IMR-90 (cell line): Measurements from ENCODE around the gene PAM. TPM values are rescaled to one million over a fixed set of nuclear protein-coding genes. Genes with fewer than 3 reads are reported as not detected.

Experiments
- ATAC-seq: fragments of 200-7000 bp; cut with Tn5 transposase; 2 replicates; pipeline ENCODE4 v1.9.1; 2020; ENCODE audit warnings: low read depth, mild to moderate bottlenecking, moderate library complexity
- BruUV-seq: library from RNA; stranded (reverse); fragments of 400-500 nt; replicated peaks from 2 replicates; lab custom pipeline; 2021; lab: Mats Ljungman, UMichigan
- CTCF ChIA-PET: fragments of 300-600 bp; formaldehyde crosslinking; extraction: SDS; loops from one replicate; lab custom pipeline; 2021; ENCODE audit warnings: antibody characterized with exemption; lab: Yijun Ruan, JAX
- POLR2A ChIA-PET: fragments of 300-600 bp; sonication (Branson Sonifier 250); formaldehyde crosslinking; loops from one replicate; lab custom pipeline; 2022; ENCODE audit warnings: antibody characterized with exemption; ENCODE audit not compliant: unreplicated experiment; lab: Charles Lee
- DNase-seq: peaks from one replicate; pipeline ENCODE4 v3.0.0; 2013
- H2AFZ ChIP-seq: replicated peaks from 2 replicates; pipeline ENCODE3; 2013; ENCODE audit warnings: low read length, mild to moderate bottlenecking; ENCODE audit not compliant: poor library complexity
- H2AK5ac ChIP-seq: 2 replicates; pipeline ENCODE4 v1.6.1; 2013; ENCODE audit warnings: low read depth, low read length, inconsistent platforms
- H2AK9ac ChIP-seq: replicated peaks from 2 replicates; pipeline ENCODE3; 2013; ENCODE audit warnings: mild to moderate bottlenecking, low read depth, low read length, moderate library complexity; ENCODE audit not compliant: poor library complexity
- H2BK120ac ChIP-seq: 2 replicates; pipeline ENCODE4 v1.6.1; 2013; ENCODE audit warnings: low read depth, low read length, inconsistent platforms
- H2BK15ac ChIP-seq: 3 replicates; pipeline ENCODE4 v1.6.1; 2013; ENCODE audit warnings: low read depth, low read length, inconsistent platforms
- H2BK20ac ChIP-seq: 2 replicates; pipeline ENCODE4 v1.6.1; 2013; ENCODE audit warnings: low read depth, mild to moderate bottlenecking, inconsistent platforms, low read length, moderate library complexity
- H2BK5ac ChIP-seq: 2 replicates; pipeline ENCODE4 v1.6.1; 2013; ENCODE audit warnings: mild to moderate bottlenecking, low read depth, low read length, inconsistent platforms; ENCODE audit not compliant: poor library complexity, severe bottlenecking
- H3K14ac ChIP-seq: replicated peaks from 2 replicates; pipeline ENCODE4 v1.6.1; 2013; ENCODE audit warnings: low read depth, low read length, inconsistent platforms
- H3K18ac ChIP-seq: 2 replicates; pipeline ENCODE4 v1.6.1; 2013; ENCODE audit warnings: low read depth, low read length, control low read depth
- H3K23ac ChIP-seq: 2 replicates; pipeline ENCODE4 v1.6.1; 2013; ENCODE audit warnings: low read depth, low read length, inconsistent platforms
- H3K27ac ChIP-seq: 2 replicates; pipeline ENCODE4 v1.5.1; 2013; ENCODE audit warnings: mild to moderate bottlenecking, control low read depth, low read length; ENCODE audit not compliant: insufficient read depth
- H3K27me3 ChIP-seq: 2 replicates; pipeline ENCODE4 v1.6.1; 2013; ENCODE audit warnings: low read length; ENCODE audit not compliant: control insufficient read depth, insufficient read depth
- H3K36me3 ChIP-seq: 2 replicates; pipeline ENCODE4 v1.6.1; 2013; ENCODE audit warnings: low read length, mixed read lengths; ENCODE audit not compliant: control insufficient read depth, insufficient read depth
- H3K4ac ChIP-seq: 2 replicates; pipeline ENCODE4 v1.6.1; 2013; ENCODE audit warnings: low read depth, low read length, inconsistent platforms
- H3K4me1 ChIP-seq: 2 replicates; pipeline ENCODE4 v1.6.1; 2013; ENCODE audit warnings: low read length, mixed read lengths; ENCODE audit not compliant: control insufficient read depth, insufficient read depth
- H3K4me2 ChIP-seq: 2 replicates; pipeline ENCODE4 v1.6.1; 2013; ENCODE audit warnings: low read depth, mild to moderate bottlenecking, control low read depth, low read length, moderate library complexity
- H3K4me3 ChIP-seq: 2 replicates; pipeline ENCODE4 v1.5.1; 2013; ENCODE audit warnings: low read depth, mild to moderate bottlenecking, control low read depth, low read length, moderate library complexity; ENCODE audit not compliant: insufficient read depth
- H3K56ac ChIP-seq: 2 replicates; pipeline ENCODE4 v1.6.1; 2013; ENCODE audit warnings: low read length, inconsistent platforms; ENCODE audit not compliant: insufficient read depth; ENCODE audit errors: extremely low read depth
- H3K79me1 ChIP-seq, 2 experiments: 2 replicates each; pipeline ENCODE4 v1.6.1; 2013; ENCODE audit warnings: low read length in 2 of 2, inconsistent platforms in 1 of 2, low read depth in 1 of 2
- H3K9ac ChIP-seq: 2 replicates; pipeline ENCODE4 v1.6.1; 2013; ENCODE audit warnings: low read depth, low read length, control low read depth
- H3K9me1 ChIP-seq: 2 replicates; pipeline ENCODE4 v1.6.1; 2013; ENCODE audit warnings: low read length, inconsistent platforms; ENCODE audit not compliant: insufficient read depth
- H3K9me3 ChIP-seq: 2 replicates; pipeline ENCODE4 v1.6.1; 2013; ENCODE audit warnings: low read length; ENCODE audit not compliant: control insufficient read depth, insufficient read depth
- H4K20me1 ChIP-seq: 2 replicates; pipeline ENCODE4 v1.6.1; 2013; ENCODE audit warnings: low read length, inconsistent platforms; ENCODE audit not compliant: insufficient read depth
- H4K5ac ChIP-seq: 2 replicates; pipeline ENCODE4 v1.6.1; 2013; ENCODE audit warnings: mild to moderate bottlenecking, low read depth, low read length, control low read depth
- H4K8ac ChIP-seq, 2 experiments: 2 replicates each; pipeline ENCODE4 v1.6.1; 2013; ENCODE audit warnings: low read depth in 2 of 2, low read length in 2 of 2, control low read depth in 1 of 2, inconsistent platforms in 1 of 2
- H4K91ac ChIP-seq: 2 replicates; pipeline ENCODE4 v1.6.1; 2013; ENCODE audit warnings: low read depth, low read length, inconsistent platforms; ENCODE audit not compliant: insufficient read depth
- BHLHE40 ChIP-seq: fragments of 150-350 bp; IDR thresholded peaks from 2 replicates; pipeline ENCODE4 v1.6.1; 2016; ENCODE audit warnings: mild to moderate bottlenecking, low read depth, low read length
- CEBPB ChIP-seq: IDR thresholded peaks from 2 replicates; pipeline ENCODE4 v1.6.1; 2012; ENCODE audit warnings: low read depth, low read length, improper control_type of control experiment
- CHD1 ChIP-seq: IDR thresholded peaks from 2 replicates; pipeline ENCODE4 v1.6.1; 2012; ENCODE audit warnings: low read depth, low read length, improper control_type of control experiment
- CTCF ChIP-seq: conservative IDR thresholded peaks from 2 replicates; pipeline ENCODE4 v1.5.1; 2012; ENCODE audit warnings: mild to moderate bottlenecking, low read depth, low read length, improper control_type of control experiment
- ELK1 ChIP-seq: fragments of 150-350 bp; IDR thresholded peaks from 2 replicates; pipeline ENCODE4 v1.6.1; 2016; ENCODE audit warnings: low read depth, mild to moderate bottlenecking, low read length, moderate library complexity, borderline replicate concordance
- FOS ChIP-seq: fragments of 150-350 bp; IDR thresholded peaks from 2 replicates; pipeline ENCODE4 v1.6.1; 2016; ENCODE audit warnings: low read depth, low read length
- MAFK ChIP-seq: IDR thresholded peaks from 2 replicates; pipeline ENCODE4 v1.6.1; 2012; ENCODE audit warnings: low read depth, low read length, improper control_type of control experiment
- MAZ ChIP-seq: IDR thresholded peaks from 2 replicates; pipeline ENCODE4 v1.6.1; 2012; ENCODE audit warnings: low read depth, mild to moderate bottlenecking, low read length, improper control_type of control experiment, moderate library complexity, borderline replicate concordance
- MXI1 ChIP-seq: IDR thresholded peaks from 2 replicates; pipeline ENCODE4 v1.6.1; 2012; ENCODE audit warnings: low read depth, mild to moderate bottlenecking, low read length, moderate library complexity, borderline replicate concordance
- NFE2L2 ChIP-seq: fragments of 150-350 bp; IDR thresholded peaks from 2 replicates; pipeline ENCODE4 v1.6.1; 2016; ENCODE audit warnings: low read depth, mild to moderate bottlenecking, low read length
- POLR2A ChIP-seq: IDR thresholded peaks from 2 replicates; pipeline ENCODE4 v1.6.1; 2012; ENCODE audit warnings: mild to moderate bottlenecking, low read depth, low read length
- RAD21 ChIP-seq: IDR thresholded peaks from 2 replicates; pipeline ENCODE4 v1.6.1; 2012; ENCODE audit warnings: low read length, improper control_type of control experiment
- RCOR1 ChIP-seq: IDR thresholded peaks from 2 replicates; pipeline ENCODE4 v1.6.1; 2012; ENCODE audit warnings: mild to moderate bottlenecking, low read length, improper control_type of control experiment; ENCODE audit not compliant: insufficient replicate concordance
- RFX5 ChIP-seq: IDR thresholded peaks from 2 replicates; pipeline ENCODE4 v1.8.0; 2012; ENCODE audit warnings: low read depth, mild to moderate bottlenecking, low read length, moderate library complexity
- SMC3 ChIP-seq: fragments of 150-350 bp; IDR thresholded peaks from 2 replicates; pipeline ENCODE4 v1.6.1; 2016; ENCODE audit warnings: low read depth, mild to moderate bottlenecking, antibody characterized with exemption, low read length, moderate library complexity
- USF2 ChIP-seq: fragments of 150-350 bp; IDR thresholded peaks from 2 replicates; pipeline ENCODE4 v1.6.1; 2017; ENCODE audit warnings: mild to moderate bottlenecking, antibody characterized with exemption, low read length, low read depth
- WGBS, 2 experiments: methylation state at CpG; one replicate each; pipeline versions ENCODE4 v1.1.5 to v1.1.7; 2013; ENCODE audit warnings: missing lambda C conversion rate in 2 of 2; ENCODE audit not compliant: insufficient read length in 1 of 2; ENCODE audit errors: extremely low coverage in 2 of 2; 5-methylcytosine and 5-hydroxymethylcytosine counted together
- dilution Hi-C: fragments of 300-500 bp; cut with HindIII; formaldehyde crosslinking; loops from one replicate; pipeline ENCODE4 v1.14.3; 2018; ENCODE audit warnings: low sequenced_read_pairs; ENCODE audit not compliant: unreplicated experiment
- in situ Hi-C: fragments of 300-500 bp; cut with MboI; formaldehyde crosslinking; loops from 3 replicates; pipeline ENCODE4 v1.14.3; 2019; ENCODE audit warnings: low sequenced_read_pairs, inconsistent platforms, mixed read lengths
- intact Hi-C: fragments of 100-400 bp; cut with micrococcal nuclease; formaldehyde crosslinking; loops from 2 replicates; pipeline ENCODE4 v1.10.0; 2022
- polyA plus RNA-seq, 3 experiments: library from polyadenylated mRNA; depleted of rRNA; stranded (reverse); fragments of >200 nt; gene quantifications; 2 replicates each; pipeline ENCODE4 v1.2.3, GENCODE V29; 2012; ENCODE audit warnings: low replicate concordance in 1 of 3
- total RNA-seq: library from RNA; depleted of rRNA; stranded (reverse); fragments of >200 nt; gene quantifications from 2 replicates; pipeline ENCODE4 v1.2.3, GENCODE V29; 2012

The PAM gene
- total and polyA plus RNA-seq, 2 of the 4 experiments (the other 2 are of a cell fraction): 115 to 179 TPM

GRCh38 chr5:102924963-102925362 lies 169.9 kb downstream of the PAM start:
- WGBS, 2 experiments: no CpG with 5 or more reads among the region's 2 CpGs
- TF ChIP-seq RAD21: no peak
- no peak for TF ChIP-seq FOS
- TF ChIP-seq NFE2L2: no peak
- no peak for TF ChIP-seq USF2
- no peak for TF ChIP-seq ELK1
- no peak for TF ChIP-seq BHLHE40
- TF ChIP-seq MAZ: no peak
- no peak for TF ChIP-seq CEBPB
- TF ChIP-seq RCOR1: no peak
- TF ChIP-seq RFX5: no peak
- TF ChIP-seq MXI1: no peak
- TF ChIP-seq POLR2A: no peak
- TF ChIP-seq CHD1: no peak
- TF ChIP-seq CTCF: no peak
- no peak for TF ChIP-seq SMC3
- no peak for TF ChIP-seq MAFK
- Histone ChIP-seq H2AK9ac (no peak overlapping the region), H4K20me1 (no peaks in the 10 kb centered on the region), H2AFZ (no peak overlapping the region), H3K18ac (no peak overlapping the region), H2BK20ac (no peak overlapping the region), H3K4ac (no peak overlapping the region), H4K5ac (no peak overlapping the region), H3K9ac (no peak overlapping the region), H3K36me3 (peaks cover 12% of the 10 kb centered on the region), H3K4me1 (no peaks in the 10 kb centered on the region), H2BK120ac (no peak overlapping the region), H4K8ac (no peak overlapping the region), H3K27ac (no peak overlapping the region), H3K56ac (no peak overlapping the region), H2BK15ac (no peak overlapping the region), H2AK5ac (no peak overlapping the region), H3K79me1 (no peaks in the 10 kb centered on the region; a peak in 2 of 4 replicates), H3K23ac (no peak overlapping the region), H3K9me1 (no peaks in the 10 kb centered on the region), H3K27me3 (no peaks in the 10 kb centered on the region), H3K9me3 (no peaks in the 10 kb centered on the region), H3K4me3 (no peak overlapping the region), H4K91ac (no peak overlapping the region), H3K4me2 (no peak overlapping the region), H3K14ac (no peak overlapping the region), H2BK5ac (no peak overlapping the region)
- DNase-seq: no peak
- BruUV-seq: no TSS peak
- ChIA-PET POLR2A (no interaction called here), CTCF (interaction anchor here (0.7 to 1.1 kb wide), 2 partner anchors 21 to 346 kb away, joined by 3 read pairs; no protein-coding TSS in a partner anchor)
- in situ Hi-C loops (no loop called here), dilution Hi-C loops (no loop called here), intact Hi-C loops (loop anchor here (5.0 kb wide), 1 partner anchor 43 kb away; no protein-coding TSS in a partner anchor)
- no peak for ATAC-seq
